A549 (cell line): ENCODE results near the gene NOXA1. TPM values are rescaled to one million over a fixed set of nuclear protein-coding genes. Genes with fewer than 3 reads are reported as not detected.
A peak's percentile ranks its signal among the peaks of the same experiment; 100 is the strongest.

Source experiments
- ATAC-seq, 2 experiments: fragments of 200-7000 bp in 1 of 2; fragments of >200 bp in 1 of 2; cut with Nextera tagmentation in 1 of 2; cut with Tn5 transposase in 1 of 2; 3 replicates each; pipeline versions ENCODE4 v1.8.0 to v1.9.1; 2018 to 2020; ENCODE audit warnings: mild to moderate bottlenecking in 1 of 2, moderate library complexity in 1 of 2
- CTCF ChIA-PET: fragments of 300-600 bp; sonication (Branson Sonifier 250); formaldehyde crosslinking; extraction: SDS; loops from one replicate; lab custom pipeline; 2021; ENCODE audit warnings: antibody characterized with exemption, inconsistent platforms; lab: Yijun Ruan, JAX
- POLR2A ChIA-PET: fragments of 350-600 bp; formaldehyde crosslinking; extraction: SDS; loops from one replicate; lab custom pipeline; 2021; ENCODE audit warnings: antibody characterized with exemption, inconsistent platforms; lab: Yijun Ruan, JAX
- DNase-seq, 2 experiments: peaks; one replicate each; pipeline versions ENCODE4 v3.0.0 to v3.0.0-alpha.2; 2011 to 2016; ENCODE audit warnings: low read depth in 1 of 2, low spot score in 1 of 2
- FAIRE-seq: peaks from 2 replicates; lab custom pipeline; 2011; peaks lifted over from hg19 to GRCh38; lab: Jason Lieb, UNC
- H3K27ac ChIP-seq, 2 experiments: fragments of >200 bp; sonication (Bioruptor Twin); formaldehyde crosslinking; 3 replicates each; pipeline ENCODE4 v1.5.1; 2016 to 2017
- H3K4me1 ChIP-seq: fragments of >200 bp; sonication (Bioruptor Twin); formaldehyde crosslinking; 3 replicates; pipeline ENCODE4 v1.6.1; 2016
- H3K4me2 ChIP-seq: fragments of >200 bp; sonication (Bioruptor Twin); formaldehyde crosslinking; 3 replicates; pipeline ENCODE4 v1.6.1; 2016
- H3K4me3 ChIP-seq: fragments of >200 bp; sonication (Bioruptor Twin); formaldehyde crosslinking; 3 replicates; pipeline ENCODE4 v1.5.1; 2016
- H3K9me3 ChIP-seq: fragments of >200 bp; sonication (Bioruptor Twin); formaldehyde crosslinking; 3 replicates; pipeline ENCODE4 v1.6.1; 2016
- ATOH8 ChIP-seq: fragments of 250-450 bp; sonication (Bioruptor Pico); IDR thresholded peaks from 2 replicates; pipeline ENCODE4 v1.5.0; 2020; ENCODE audit warnings: low read depth, mild to moderate bottlenecking, moderate library complexity
- BCL3 ChIP-seq: fragments of >200 bp; sonication (Bioruptor Twin); formaldehyde crosslinking; IDR thresholded peaks from 3 replicates; pipeline ENCODE4 v1.6.1; 2016
- E2F6 ChIP-seq: IDR thresholded peaks from 2 replicates; pipeline ENCODE4 v1.6.1; 2012; ENCODE audit warnings: low read depth, borderline replicate concordance
- ESRRA ChIP-seq: fragments of 150-350 bp; IDR thresholded peaks from 2 replicates; pipeline ENCODE4 v1.6.1; 2014; ENCODE audit warnings: mild to moderate bottlenecking, low read length, borderline replicate concordance
- FOSL2 ChIP-seq, 2 experiments: fragments of 450-650 bp in 1 of 2; fragments of >200 bp in 1 of 2; sonication (Bioruptor Twin) in 1 of 2; formaldehyde crosslinking; IDR thresholded peaks; 2 replicates each; pipeline versions ENCODE4 v1.5.0 to v1.6.1; 2016 to 2020; ENCODE audit warnings: mild to moderate bottlenecking in 1 of 2, moderate library complexity in 1 of 2
- HDAC2 ChIP-seq: fragments of 200-600 bp; sonication (generic); IDR thresholded peaks from 2 replicates; pipeline ENCODE4 v1.6.1; 2016
- HEYL ChIP-seq: fragments of 250-450 bp; sonication (Bioruptor Pico); IDR thresholded peaks from 2 replicates; pipeline ENCODE4 v1.8.0; 2021; ENCODE audit warnings: mild to moderate bottlenecking, moderate library complexity
- HMGXB4 ChIP-seq: fragments of 250-450 bp; sonication (Bioruptor Pico); IDR thresholded peaks from 2 replicates; pipeline ENCODE4 v1.5.0; 2021; ENCODE audit warnings: mild to moderate bottlenecking, moderate library complexity, borderline replicate concordance
- HOXB5 ChIP-seq: fragments of 250-450 bp; sonication (Bioruptor Pico); IDR thresholded peaks from 2 replicates; pipeline ENCODE4 v1.5.0; 2020; ENCODE audit warnings: mild to moderate bottlenecking, moderate library complexity
- KDM1A ChIP-seq: fragments of 200-600 bp; sonication (generic); IDR thresholded peaks from 2 replicates; pipeline ENCODE4 v1.6.1; 2016; ENCODE audit warnings: low read depth, mild to moderate bottlenecking
- MAFK ChIP-seq: fragments of 450-650 bp; IDR thresholded peaks from 2 replicates; pipeline ENCODE4 v1.6.1; 2014; ENCODE audit not compliant: partially characterized antibody
- NFE2L2 ChIP-seq: fragments of 150-350 bp; conservative IDR thresholded peaks from 2 replicates; pipeline ENCODE4 v1.6.1; 2014; ENCODE audit warnings: low read length
- RAD21 ChIP-seq, 2 experiments: fragments of >200 bp in 1 of 2; sonication (Bioruptor Twin) in 1 of 2; formaldehyde crosslinking in 1 of 2; IDR thresholded peaks in 1 of 2; conservative IDR thresholded peaks in 1 of 2; 2 replicates in 1 of 2; 3 replicates in 1 of 2; pipeline ENCODE4 v1.6.1; 2012 to 2018; ENCODE audit warnings: inconsistent platforms in 1 of 2
- REST ChIP-seq: fragments of 200-600 bp; sonication (generic); IDR thresholded peaks from 2 replicates; pipeline ENCODE4 v1.6.1; 2016; ENCODE audit warnings: antibody characterized with exemption, mild to moderate bottlenecking, moderate library complexity
- RNF2 ChIP-seq: fragments of 200-600 bp; sonication (generic); IDR thresholded peaks from 2 replicates; pipeline ENCODE4 v1.6.1; 2016; ENCODE audit warnings: low read depth, mild to moderate bottlenecking, antibody characterized with exemption, moderate library complexity, borderline replicate concordance
- WGBS: methylation state at CpG from one replicate; pipeline ENCODE4 v1.1.6; 2017; ENCODE audit errors: missing lambda C conversion rate; 5-methylcytosine and 5-hydroxymethylcytosine counted together
- polyA plus RNA-seq, 4 experiments: library from polyadenylated mRNA; depleted of rRNA in 3 of 4; stranded (reverse); fragments of >200 nt; fragmentation: RNase III in 1 of 4; extraction: RNeasy Plus Mini Kit Qiagen cat#74134 plus additional on column Dnase treatment in 1 of 4; gene quantifications; 2 replicates in 3 of 4; 3 replicates in 1 of 4; pipeline ENCODE4 v1.2.3, GENCODE V29; 2011 to 2017

Gene NOXA1
- polyA plus RNA-seq, 2 of the 4 experiments (the other 2 are of a cell fraction): 0.44 to 1.5 TPM

GRCh38 chr9:137404961-137405567, 18.1 kb upstream of the NOXA1 start:
- no peak overlapping the region for H3K4me2 ChIP-seq
- CTCF ChIA-PET: interaction anchor here (0.9 to 1.7 kb wide), 4 partner anchors 13 to 111 kb away, joined by 3 to 7 read pairs (median 4); partner anchors contain the start of genes EXD3, NOXA1 and NRARP

More at GRCh38 chr9:137404961-137405567, 18.1 kb upstream of the NOXA1 start:
- Histone ChIP-seq H3K27ac (peak overlapping the region in 1 of 2 experiments; percentile 34; a peak in 1 of 6 replicates), H3K9me3 (no peaks in the 10 kb centered on the region), H3K4me3 (no peak overlapping the region), H3K4me1 (peaks cover 15% of the 10 kb centered on the region)
- FAIRE-seq: no peak
- no peak for TF ChIP-seq HMGXB4 (CRISPR knock-in tag)
- no peak for TF ChIP-seq BCL3
- TF ChIP-seq HDAC2: no peak
- no peak for TF ChIP-seq NFE2L2
- TF ChIP-seq KDM1A: no peak
- TF ChIP-seq E2F6: no peak
- TF ChIP-seq RNF2: no peak
- no peak for TF ChIP-seq RAD21 (conservative IDR thresholded peaks at IDR 0.05 in 1 of 2, IDR thresholded peaks at IDR 0.05 in 1 of 2)
- TF ChIP-seq REST: no peak
- no peak for TF ChIP-seq ATOH8
- no peak for TF ChIP-seq HOXB5 (CRISPR knock-in tag)
- no peak for TF ChIP-seq MAFK
- TF ChIP-seq ESRRA: no peak
- no peak for TF ChIP-seq FOSL2 (IDR thresholded peaks at IDR 0.05)
- no peak for TF ChIP-seq FOSL2 (CRISPR knock-in tag; IDR thresholded peaks at IDR 0.05)
- TF ChIP-seq HEYL (CRISPR knock-in tag): no peak
- POLR2A ChIA-PET: interaction anchor here (0.8 to 1.1 kb wide), 2 partner anchors 103 kb away, joined by 3 to 4 read pairs; partner anchors contain the start of gene NRARP
- WGBS: 92% methylated on average over 22 of the region's 24 CpGs
- no peak for ATAC-seq
- DNase-seq: no peak
